Fibroblast of pulmonary artery (primary cell): ENCODE data around the gene PPP4C.

Experiments used
- DNase-seq: peaks from one replicate; pipeline ENCODE4 v3.0.0-alpha.2; 2010; ENCODE audit warnings: low read depth
- H3K4me3 ChIP-seq: replicated peaks from 2 replicates; pipeline ENCODE4 v1.5.1; 2011; ENCODE audit warnings: low read depth, mild to moderate bottlenecking, control low read depth, low read length, moderate library complexity
- CTCF ChIP-seq: IDR thresholded peaks from 2 replicates; pipeline ENCODE4 v1.5.1; 2011; ENCODE audit warnings: mild to moderate bottlenecking, control low read depth, low read length, inconsistent platforms; ENCODE audit errors: missing control alignments

Gene PPP4C

GRCh38 chr16:30091474-30092372 lies 15.9 kb downstream of the PPP4C start, which contains the start of gene TBX6:
TSS of gene TBX6 (minus strand) at chr16:30091924. CDS start at chr16:30091193, 731 bp downstream.
- H3K4me3 ChIP-seq: peak within 1 kb of the TSS; percentile 50
- peak; percentile 55 for TF ChIP-seq CTCF
- peak; percentile 90 for DNase-seq

- peak overlapping the region; percentile 46 for H3K4me3 ChIP-seq
- TF ChIP-seq CTCF: peak; percentile 64
- DNase-seq: peak; percentile 83
These were observed 16.7 kb downstream of the PPP4C start for GRCh38 chr16:30092373-30093010.

- DNase-seq: no peak
- H3K4me3 ChIP-seq: peak overlapping the region; percentile 80
- no peak for TF ChIP-seq CTCF
These were observed 18.9 kb downstream of the PPP4C start for GRCh38 chr16:30094541-30095165.

GRCh38 chr16:30095166-30096078 lies 19.6 kb downstream of the PPP4C start:
- H3K4me3 ChIP-seq: peak overlapping the region; percentile 80
- no peak for DNase-seq
- TF ChIP-seq CTCF: no peak

- TF ChIP-seq CTCF: no peak
- DNase-seq: peak; percentile 89
- peak within 1 kb of the TSS; percentile 80 for H3K4me3 ChIP-seq
These were observed 20.5 kb downstream of the PPP4C start, which contains the start of gene YPEL3 for GRCh38 chr16:30096105-30096861. TSS of gene YPEL3 (minus strand) at chr16:30096213. CDS start at chr16:30095482, 731 bp downstream.
